HG03135 (cell line): Measurements from ENCODE around the gene NAA38.

Experiments
- ATAC-seq: cut with Tn5 transposase; IDR thresholded peaks from one replicate; pipeline ENCODE4 v1.9.1; 2021; ENCODE audit warnings: mild to moderate bottlenecking, moderate library complexity; ENCODE audit not compliant: unreplicated experiment

The NAA38 gene

DNA sequence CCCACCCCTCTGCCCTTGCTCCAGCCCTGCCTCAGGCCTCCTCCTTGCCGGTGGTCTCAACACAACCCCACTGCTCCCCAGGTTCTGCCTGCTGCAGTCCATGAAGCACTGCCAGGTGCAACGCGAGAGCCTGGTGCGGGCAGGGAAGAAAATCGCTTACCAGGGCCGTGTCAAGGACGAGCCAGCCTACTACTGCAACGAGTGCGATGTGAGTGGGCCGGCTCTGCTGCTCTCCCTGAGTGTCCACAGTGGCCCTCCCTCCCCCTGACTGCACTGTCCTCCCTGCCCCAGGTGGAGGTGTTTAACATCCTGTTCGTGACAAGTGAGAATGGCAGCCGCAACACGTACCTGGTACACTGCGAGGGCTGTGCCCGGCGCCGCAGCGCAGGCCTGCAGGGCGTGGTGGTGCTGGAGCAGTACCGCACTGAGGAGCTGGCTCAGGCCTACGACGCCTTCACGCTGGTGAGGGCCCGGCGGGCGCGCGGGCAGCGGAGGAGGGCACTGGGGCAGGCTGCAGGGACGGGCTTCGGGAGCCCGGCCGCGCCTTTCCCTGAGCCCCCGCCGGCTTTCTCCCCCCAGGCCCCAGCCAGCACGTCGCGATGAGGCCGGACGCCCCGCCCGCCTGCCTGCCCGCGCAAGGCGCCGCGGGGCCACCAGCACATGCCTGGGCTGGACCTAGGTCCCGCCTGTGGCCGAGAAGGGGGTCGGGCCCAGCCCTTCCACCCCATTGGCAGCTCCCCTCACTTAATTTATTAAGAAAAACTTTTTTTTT lies 4.3 kb downstream of the NAA38 start:
- ATAC-seq = no peak

DNA sequence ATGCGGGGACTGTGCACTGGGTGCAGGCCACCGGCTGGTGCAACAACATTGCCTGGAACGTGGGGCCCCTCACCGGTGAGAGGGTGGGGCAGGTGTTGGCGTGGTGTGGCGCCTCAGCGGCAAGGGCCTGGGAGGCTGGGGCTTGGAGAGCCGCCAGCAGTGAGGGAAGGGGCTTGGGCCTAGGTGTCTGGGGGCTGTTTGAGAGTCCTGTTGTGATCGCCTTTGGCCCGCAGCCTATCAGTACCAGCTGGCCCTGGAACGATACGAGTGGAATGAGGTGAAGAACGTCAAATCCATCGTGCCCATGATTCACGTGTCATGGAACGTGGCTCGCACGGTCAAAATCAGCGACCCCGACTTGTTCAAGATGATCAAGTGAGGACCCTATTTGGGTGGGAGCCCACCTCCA lies 5.1 kb downstream of the NAA38 start:
- no peak for ATAC-seq

DNA sequence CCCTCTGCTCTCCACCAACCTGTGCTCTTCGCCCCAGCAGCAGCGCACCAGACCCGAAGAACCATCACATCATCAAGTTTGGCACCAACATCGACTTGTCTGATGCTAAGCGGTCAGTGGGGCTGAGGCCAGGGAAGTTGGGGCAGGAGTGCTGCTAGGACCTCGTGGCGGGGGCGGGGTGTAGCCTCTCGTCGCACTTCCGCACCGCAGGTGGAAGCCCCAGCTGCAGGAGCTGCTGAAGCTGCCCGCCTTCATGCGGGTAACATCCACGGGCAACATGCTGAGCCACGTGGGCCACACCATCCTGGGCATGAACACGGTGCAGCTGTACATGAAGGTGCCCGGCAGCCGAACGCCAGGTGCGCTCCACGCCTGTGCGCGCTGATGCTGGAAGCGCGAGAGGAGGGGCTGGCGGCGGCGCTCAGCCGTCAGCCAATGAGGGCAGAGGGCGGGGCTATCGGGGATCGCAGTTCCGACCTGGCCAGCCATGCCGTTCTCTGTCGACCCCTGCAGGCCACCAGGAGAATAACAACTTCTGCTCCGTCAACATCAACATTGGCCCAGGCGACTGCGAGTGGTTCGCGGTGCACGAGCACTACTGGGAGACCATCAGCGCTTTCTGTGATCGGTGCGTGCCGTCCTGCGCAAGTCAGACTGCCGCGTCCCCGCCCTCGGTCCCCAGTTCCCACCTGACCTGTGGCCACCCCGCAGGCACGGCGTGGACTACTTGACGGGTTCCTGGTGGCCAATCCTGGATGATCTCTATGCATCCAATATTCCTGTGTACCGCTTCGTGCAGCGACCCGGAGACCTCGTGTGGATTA lies 5.7 kb downstream of the NAA38 start:
- peak; percentile 65 for ATAC-seq

DNA sequence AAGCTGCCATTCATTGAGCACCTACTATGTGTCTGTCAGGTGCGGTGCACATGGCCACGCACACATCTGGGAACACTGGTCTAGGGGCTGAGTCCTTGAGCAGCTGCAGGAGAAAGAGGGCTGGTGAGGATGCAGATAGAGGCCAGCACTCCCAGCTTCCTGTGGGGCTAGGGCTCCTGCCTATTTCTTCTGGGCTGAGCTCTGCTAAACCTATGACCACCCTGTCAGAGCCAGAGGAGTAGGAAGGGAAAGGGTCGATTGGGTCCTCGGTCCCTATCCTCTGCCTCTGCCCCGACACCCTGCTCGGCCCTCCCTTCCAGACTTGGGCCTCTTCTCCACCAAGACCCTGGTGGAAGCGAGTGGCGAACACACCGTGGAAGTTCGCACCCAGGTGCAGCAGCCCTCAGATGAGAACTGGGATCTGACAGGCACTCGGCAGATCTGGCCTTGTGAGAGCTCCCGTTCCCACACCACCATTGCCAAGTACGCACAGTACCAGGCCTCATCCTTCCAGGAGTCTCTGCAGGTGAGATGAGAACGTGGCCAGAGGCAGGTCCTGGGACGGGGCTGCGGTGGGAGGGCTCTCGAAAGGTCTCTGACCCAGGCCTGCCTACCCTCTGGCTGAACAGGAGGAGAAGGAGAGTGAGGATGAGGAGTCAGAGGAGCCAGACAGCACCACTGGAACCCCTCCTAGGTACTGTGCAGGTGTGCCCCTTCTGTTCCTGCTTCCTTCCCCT lies 6.5 kb downstream of the NAA38 start:
- no peak for ATAC-seq

DNA sequence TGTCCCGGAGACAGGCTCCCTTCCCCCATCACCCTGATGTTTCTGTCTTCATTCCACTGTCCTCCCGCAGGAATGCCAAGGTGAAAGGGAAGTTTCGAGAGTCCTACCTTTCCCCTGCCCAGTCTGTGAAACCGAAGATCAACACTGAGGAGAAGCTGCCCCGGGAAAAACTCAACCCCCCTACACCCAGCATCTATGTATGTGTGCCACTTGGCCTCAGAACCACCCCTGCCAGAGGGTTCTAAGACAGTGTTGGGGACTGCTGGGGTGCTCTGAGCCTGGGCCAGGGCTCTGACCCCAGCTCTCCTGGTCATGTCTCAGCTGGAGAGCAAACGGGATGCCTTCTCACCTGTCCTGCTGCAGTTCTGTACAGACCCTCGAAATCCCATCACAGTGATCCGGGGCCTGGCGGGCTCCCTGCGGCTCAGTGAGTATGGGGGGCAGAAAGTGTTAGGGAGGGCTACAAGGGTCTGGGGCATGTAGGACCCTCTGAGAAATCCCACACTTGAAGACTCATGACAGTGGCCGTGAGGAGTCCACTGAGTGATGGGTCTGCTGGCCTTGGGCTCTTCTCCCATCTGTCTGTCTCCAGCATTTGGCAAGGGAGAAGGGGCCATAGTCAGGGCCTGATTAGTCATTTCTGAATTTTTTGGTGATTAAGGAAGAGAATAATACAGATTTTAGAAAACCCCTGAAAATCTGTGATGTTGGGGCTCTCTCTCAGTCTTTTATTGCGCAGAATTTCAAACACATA lies 7.4 kb downstream of the NAA38 start:
- ATAC-seq = no peak

DNA sequence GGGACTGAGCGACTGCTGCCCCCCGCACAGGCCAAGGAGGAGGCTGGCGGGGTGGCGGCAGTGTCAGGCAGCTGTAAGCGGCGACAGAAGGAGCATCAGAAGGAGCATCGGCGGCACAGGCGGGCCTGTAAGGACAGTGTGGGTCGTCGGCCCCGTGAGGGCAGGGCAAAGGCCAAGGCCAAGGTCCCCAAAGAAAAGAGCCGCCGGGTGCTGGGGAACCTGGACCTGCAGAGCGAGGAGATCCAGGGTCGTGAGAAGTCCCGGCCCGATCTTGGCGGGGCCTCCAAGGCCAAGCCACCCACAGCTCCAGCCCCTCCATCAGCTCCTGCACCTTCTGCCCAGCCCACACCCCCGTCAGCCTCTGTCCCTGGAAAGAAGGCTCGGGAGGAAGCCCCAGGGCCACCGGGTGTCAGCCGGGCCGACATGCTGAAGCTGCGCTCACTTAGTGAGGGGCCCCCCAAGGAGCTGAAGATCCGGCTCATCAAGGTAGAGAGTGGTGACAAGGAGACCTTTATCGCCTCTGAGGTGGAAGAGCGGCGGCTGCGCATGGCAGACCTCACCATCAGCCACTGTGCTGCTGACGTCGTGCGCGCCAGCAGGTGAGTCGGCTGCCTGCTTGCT lies 8.1 kb downstream of the NAA38 start:
- ATAC-seq = no peak

DNA sequence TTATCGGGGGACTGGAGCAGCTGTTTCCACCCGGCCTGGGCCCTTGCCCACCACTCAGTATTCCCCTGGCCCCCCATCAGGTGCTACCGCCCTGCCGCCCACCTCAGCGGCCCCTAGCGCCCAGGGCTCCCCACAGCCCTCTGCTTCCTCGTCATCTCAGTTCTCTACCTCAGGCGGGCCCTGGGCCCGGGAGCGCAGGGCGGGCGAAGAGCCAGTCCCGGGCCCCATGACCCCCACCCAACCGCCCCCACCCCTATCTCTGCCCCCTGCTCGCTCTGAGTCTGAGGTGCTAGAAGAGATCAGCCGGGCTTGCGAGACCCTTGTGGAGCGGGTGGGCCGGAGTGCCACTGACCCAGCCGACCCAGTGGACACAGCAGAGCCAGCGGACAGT lies 8.6 kb downstream of the NAA38 start:
- no peak for ATAC-seq

DNA sequence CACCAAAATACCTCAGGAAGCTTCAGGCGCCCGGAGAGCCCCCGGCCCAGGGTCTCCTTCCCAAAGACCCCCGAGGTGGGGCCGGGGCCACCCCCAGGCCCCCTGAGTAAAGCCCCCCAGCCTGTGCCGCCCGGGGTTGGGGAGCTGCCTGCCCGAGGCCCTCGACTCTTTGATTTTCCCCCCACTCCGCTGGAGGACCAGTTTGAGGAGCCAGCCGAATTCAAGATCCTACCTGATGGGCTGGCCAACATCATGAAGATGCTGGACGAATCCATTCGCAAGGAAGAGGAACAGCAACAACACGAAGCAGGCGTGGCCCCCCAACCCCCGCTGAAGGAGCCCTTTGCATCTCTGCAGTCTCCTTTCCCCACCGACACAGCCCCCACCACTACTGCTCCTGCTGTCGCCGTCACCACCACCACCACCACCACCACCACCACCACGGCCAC lies 9.2 kb downstream of the NAA38 start:
- no peak for ATAC-seq

DNA sequence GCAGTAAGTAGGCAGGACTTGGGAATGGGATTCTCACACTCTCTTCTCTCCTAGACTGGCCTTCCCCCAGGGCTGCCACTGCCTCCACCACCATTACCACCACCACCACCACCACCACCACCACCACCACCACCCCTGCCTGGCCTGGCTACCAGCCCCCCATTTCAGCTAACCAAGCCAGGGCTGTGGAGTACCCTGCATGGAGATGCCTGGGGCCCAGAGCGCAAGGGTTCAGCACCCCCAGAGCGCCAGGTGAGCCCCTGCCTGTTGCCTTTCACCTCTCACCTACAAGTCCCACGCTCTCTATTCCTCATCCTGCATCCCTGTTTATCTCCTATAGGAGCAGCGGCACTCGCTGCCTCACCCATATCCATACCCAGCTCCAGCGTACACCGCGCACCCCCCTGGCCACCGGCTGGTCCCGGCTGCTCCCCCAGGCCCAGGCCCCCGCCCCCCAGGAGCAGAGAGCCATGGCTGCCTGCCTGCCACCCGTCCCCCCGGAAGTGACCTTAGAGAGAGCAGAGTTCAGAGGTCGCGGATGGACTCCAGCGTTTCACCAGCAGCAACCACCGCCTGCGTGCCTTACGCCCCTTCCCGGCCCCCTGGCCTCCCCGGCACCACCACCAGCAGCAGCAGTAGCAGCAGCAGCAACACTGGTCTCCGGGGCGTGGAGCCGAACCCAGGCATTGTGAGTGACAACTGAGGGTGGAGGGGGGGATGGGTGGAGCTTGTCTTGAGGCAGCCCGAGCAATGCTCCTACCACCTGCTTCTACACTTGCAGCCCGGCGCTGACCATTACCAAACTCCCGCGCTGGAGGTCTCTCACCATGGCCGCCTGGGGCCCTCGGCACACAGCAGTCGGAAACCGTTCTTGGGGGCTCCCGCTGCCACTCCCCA lies 10.3 kb downstream of the NAA38 start:
- no peak for ATAC-seq

DNA sequence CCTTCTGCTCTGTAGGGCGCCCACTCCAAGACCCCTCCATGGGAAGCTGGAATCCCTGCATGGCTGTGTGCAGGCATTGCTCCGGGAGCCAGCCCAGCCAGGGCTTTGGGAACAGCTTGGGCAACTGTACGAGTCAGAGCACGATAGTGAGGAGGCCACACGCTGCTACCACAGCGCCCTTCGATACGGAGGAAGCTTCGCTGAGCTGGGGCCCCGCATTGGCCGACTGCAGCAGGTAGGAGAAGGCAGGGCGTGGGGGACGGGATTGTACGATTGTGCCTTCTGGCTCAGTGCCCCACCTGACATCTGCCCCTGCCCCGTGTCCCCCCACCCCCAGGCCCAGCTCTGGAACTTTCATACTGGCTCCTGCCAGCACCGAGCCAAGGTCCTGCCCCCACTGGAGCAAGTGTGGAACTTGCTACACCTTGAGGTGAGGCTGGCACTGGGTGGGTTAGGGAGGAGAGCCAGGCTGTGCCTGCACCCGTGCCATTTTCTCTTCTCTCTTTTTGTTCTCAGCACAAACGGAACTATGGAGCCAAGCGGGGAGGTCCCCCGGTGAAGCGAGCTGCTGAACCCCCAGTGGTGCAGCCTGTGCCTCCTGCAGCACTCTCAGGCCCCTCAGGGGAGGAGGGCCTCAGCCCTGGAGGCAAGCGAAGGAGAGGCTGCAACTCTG lies 11.2 kb downstream of the NAA38 start:
- ATAC-seq = no peak

DNA sequence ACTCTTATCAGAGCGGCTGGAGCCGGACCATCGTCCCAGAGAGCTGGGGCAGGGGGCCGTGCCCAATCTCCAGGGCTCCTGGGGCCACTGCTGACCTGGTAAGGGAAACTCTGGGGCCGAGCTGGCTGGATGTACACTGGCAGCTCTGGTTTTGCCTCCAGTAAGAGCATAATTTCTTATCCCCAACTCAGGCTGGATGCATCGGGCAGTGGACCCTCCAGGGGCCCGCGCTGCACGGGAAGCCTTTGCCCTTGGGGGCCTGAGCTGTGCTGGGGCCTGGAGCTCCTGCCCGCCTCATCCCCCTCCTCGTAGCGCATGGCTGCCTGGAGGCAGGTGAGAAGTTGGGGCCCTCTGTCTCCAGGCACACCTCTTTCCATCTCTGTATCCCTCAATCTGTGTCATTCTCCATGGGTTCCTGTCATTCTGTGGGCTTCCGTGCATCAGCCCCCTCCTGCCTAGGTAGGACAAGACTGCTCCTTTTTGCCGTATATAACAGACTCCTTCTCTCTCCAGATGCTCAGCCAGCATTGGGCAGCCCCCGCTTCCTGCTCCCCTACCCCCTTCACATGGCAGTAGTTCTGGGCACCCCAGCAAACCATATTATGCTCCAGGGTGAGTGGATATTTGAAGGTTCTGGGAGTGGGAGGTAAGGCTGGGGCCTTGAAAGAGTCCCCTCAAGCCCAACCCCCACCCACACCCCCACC lies 11.8 kb downstream of the NAA38 start:
- ATAC-seq = no peak

DNA sequence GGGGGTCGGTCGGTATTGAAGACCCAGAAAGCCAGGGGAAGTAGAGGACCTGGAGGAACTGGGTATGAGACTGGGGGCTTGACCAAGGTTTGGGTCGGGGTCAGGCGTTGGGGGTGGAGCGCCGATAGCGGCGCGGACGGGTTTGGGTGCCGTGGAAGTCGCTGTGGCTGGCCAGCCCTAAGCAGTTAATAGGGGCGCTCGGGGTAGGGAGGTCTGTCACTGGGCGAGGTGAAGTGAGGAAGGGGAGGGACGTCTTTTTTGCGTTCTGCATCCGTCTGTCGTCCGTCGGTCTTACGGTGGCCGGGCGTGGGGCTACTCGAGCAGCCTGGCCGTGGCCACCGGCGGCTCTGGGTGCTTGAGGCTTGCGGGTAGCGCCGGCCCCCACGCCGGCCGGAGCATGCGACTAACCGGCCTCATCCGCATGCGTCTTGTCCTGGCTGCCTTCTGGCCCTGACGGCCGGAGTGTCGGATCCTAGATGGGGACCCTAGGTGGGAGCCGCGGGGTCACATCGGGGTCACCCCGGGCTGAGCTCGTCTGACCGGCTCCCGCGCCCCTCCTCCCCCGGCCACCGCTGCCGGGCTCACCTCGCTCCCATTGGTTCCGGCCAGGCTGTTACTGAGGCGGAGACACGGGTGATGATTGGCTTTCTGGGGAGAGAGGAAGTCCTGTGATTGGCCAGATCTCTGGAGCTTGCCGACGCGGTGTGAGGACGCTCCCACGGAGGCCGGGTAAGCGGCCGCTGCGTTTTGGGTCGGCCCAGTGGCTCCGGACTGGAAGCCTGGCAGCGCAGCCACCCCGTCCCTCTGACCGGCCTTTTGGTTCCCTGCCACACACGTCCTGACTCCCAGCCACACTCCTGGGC lies 12.8 kb downstream of the NAA38 start:
- ATAC-seq = peak; percentile 42

DNA sequence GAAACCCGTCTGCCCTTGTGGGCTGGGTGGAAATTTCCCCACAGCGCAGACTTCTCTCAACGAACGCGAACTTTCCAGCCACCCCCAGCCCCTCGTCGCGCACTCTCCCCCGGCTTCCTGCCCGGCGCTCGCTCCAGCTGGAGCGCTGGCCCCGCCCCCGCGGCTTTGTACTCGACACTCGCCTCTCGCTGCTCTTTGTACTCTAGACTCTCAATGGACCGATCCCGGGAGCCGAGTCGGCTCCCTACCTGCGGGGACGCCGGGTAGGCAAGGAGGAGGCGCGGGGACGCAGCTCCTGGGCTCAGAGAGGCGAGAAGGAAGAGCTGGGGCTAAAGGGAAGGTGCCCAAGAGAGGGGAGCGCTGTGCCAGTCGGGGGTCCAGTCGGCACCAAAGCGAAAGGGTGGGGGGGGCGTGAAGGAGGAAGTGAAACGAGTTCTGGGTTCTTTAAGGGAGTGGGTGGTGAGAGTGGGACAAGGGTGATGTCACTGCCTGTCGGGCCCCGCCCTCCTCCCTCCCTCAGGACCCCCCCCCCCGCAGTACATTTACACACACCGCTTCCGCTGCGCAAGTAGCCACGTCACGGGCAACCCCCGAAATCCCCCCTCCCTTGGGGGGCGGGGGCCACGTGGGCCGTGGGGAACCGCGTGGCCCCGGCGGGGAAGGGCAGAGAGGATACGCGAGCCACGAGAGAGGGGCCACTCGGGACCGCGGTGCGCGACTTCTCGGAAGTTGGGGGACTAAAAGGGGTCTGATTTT lies 13.6 kb downstream of the NAA38 start:
- ATAC-seq = peak; percentile 31

DNA sequence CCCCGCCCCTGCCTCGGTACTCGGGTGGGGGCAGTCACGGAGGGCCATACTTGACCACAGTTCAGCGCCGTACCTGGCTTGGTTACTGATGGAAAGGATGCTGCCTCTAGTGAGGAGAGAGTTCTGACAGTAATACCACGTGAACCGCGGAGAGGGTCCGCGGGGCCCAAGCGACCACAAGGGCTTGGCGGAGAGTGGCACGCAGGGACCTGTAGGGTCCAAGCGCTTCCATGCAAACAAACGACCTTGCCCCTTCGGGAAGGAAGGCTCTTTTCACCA lies 14.2 kb downstream of the NAA38 start:
- no peak for ATAC-seq

DNA sequence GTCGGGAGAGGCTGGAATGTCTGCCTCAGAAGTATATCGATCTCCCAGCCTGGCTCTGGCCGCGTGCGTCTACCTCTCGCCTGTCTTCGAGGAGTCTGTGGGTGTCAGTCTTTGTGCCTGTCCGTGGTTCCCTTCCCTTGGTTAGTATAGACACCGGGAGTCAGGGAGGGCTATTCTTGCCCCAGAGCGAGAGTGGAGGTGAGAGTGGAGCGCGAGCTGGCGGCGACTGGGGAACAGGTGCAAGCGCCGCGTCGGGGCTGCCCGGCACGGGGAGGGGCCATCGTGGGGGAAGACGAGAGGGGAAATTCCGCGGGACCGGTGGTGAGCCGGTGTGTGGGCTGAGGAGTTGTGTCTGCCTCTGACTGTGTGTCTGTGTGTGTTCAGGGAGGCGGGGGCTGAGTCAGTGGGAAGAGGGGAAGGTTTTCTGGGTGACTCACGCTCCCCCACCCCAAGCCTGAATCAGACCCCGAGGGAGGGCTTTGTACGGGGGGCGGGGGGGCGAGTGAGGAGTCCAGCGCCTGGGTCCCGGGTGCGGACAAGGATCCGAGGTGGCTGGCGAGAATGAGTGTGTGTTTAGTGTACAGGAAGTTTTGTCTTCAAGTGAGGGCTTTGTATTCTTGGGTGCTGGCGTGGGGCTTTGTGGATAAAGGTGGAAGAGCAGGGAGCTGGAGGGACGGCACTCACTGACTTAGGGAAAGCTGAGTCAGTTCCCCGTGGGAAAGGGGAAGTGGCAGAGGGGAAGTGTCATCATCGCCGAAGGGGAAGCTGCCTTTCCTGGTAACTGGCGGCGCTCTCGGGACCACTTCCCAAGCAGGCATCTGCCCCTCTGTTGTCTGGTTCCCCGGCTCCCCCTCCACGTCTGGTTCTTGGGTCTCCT lies 14.7 kb downstream of the NAA38 start:
- peak; percentile 26 for ATAC-seq

DNA sequence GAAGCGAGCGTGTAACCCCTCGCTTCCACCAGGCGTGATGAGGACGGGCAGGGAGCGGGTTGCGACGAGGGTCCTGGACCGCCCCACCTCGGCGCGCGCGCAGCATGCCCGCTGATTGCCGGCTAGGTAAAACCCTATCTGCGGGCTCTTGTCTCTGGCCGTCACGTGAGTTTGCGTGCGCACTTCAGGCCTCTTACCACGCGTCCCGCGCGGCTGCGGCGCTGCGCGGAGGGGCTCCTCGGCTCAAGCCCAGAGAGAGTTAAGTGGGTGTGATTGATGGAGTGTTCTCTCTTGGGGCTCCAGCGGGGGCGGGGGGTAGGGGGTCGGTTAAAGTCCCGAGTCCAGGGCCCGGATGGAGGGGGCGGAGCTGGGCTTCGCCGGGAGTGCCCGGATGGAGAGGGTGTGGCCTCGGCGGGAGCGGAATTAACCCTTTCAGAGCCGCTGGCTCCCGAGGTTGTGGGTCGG lies 15.4 kb downstream of the NAA38 start:
- peak; percentile 12 for ATAC-seq
